ENCODE results near the gene COPS9.

The COPS9 gene

GRCh38 chr2:240147911-240148587 is 11.9 kb upstream of the COPS9 start:
- no peak for DNase-seq (ENCODE audit: low spot score)

GRCh38 chr2:240147382-240147781 is 11.3 kb upstream of the COPS9 start:
- DNase-seq (ENCODE audit: low spot score), result no peak

GRCh38 chr2:240146627-240147278 is 10.6 kb upstream of the COPS9 start:
- no peak for DNase-seq (ENCODE audit: low spot score)

GRCh38 chr2:240146141-240146561 is 10.0 kb upstream of the COPS9 start:
- DNase-seq (ENCODE audit: low spot score), result no peak

GRCh38 chr2:240145461-240145860 is 9.4 kb upstream of the COPS9 start:
- no peak for DNase-seq (ENCODE audit: low spot score)

GRCh38 chr2:240144649-240145261 is 8.7 kb upstream of the COPS9 start:
- no peak for DNase-seq (ENCODE audit: low spot score)

- DNase-seq (ENCODE audit: low spot score), result peak; percentile 61
These were observed 7.9 kb upstream of the COPS9 start for GRCh38 chr2:240143801-240144648.

GRCh38 chr2:240143276-240143675 is 7.2 kb upstream of the COPS9 start:
- no peak for DNase-seq (ENCODE audit: low spot score)

- DNase-seq (ENCODE audit: low spot score), result no peak
These were observed 6.8 kb upstream of the COPS9 start for GRCh38 chr2:240142859-240143258.

- no peak for DNase-seq (ENCODE audit: low spot score)
These were observed 6.2 kb upstream of the COPS9 start for GRCh38 chr2:240142256-240142775.

GRCh38 chr2:240141736-240142135 is 5.6 kb upstream of the COPS9 start:
- no peak for DNase-seq (ENCODE audit: low spot score)

- no peak for DNase-seq (ENCODE audit: low spot score)
These were observed 4.8 kb upstream of the COPS9 start for GRCh38 chr2:240140920-240141319.

- no peak for DNase-seq (ENCODE audit: low spot score)
These were observed 4.4 kb upstream of the COPS9 start, which contains the start of gene OTOS for GRCh38 chr2:240140511-240140910. TSS of gene OTOS (minus strand) at chr2:240140658. CDS start at chr2:240140326, 332 bp downstream.

GRCh38 chr2:240139666-240140393 is 3.7 kb upstream of the COPS9 start:
- no peak for DNase-seq (ENCODE audit: low spot score)

- DNase-seq (ENCODE audit: low spot score), result no peak
These were observed 2.9 kb upstream of the COPS9 start for GRCh38 chr2:240139011-240139441.

- DNase-seq (ENCODE audit: low spot score), result no peak
These were observed 2.3 kb upstream of the COPS9 start for GRCh38 chr2:240138254-240138984.

GRCh38 chr2:240137596-240138253 is 1.6 kb upstream of the COPS9 start:
- no peak for DNase-seq (ENCODE audit: low spot score)

GRCh38 chr2:240136671-240137292 is 677 bp upstream of the COPS9 start:
- DNase-seq (ENCODE audit: low spot score), result no peak

- DNase-seq (ENCODE audit: low spot score), result no peak
These were observed 446 bp downstream of the COPS9 start for GRCh38 chr2:240135706-240136012.
